Fibroblast of skin of abdomen (primary cell): Measurements from ENCODE around the gene EHMT2.
"Not testable (repeated sequence)": the region's sequence is repeated elsewhere in the genome, so short reads cannot be mapped to it uniquely, and the experiment has no call there.

Experiments used
- DNase-seq: peaks from one replicate; pipeline ENCODE4 v3.0.0-alpha.2; 2013

The EHMT2 gene

DNA sequence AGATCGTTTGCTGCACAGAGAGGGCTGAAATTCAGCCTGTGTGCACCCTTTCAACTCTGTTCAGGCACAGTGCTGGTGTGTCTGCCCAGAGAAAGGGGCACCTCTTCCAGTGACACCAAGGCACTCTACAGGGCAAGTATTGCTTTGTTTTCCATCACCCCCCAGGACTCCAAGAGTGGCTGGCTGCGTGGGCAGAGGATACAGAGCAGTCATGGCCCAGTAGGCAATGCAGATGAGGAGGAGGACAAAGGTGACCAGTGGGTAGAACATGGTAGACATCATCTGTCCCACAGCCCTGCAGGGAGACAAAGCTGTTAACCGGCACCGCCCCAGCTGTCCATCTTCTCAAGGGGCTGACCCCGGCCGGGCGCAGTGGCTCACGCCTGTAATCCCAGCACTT, 28.2 kb downstream of the EHMT2 start:
- DNase-seq: no peak

DNA sequence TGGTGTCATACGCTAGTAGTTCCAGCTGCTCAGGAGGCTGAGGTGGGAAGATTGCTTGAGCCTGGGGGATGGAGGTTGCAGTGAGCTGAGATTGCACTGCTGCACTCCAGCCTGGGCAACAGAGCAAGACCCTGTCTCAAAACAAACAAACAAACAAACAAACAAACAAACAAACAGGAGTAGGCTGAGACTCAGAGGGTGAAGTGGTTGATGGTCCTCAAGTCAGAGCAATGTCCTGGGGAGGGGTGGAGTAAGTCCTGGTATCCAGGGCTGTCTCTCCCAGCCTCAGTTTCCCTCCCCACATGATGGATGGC, 28.9 kb downstream of the EHMT2 start:
- DNase-seq: not testable (repeated sequence)

DNA sequence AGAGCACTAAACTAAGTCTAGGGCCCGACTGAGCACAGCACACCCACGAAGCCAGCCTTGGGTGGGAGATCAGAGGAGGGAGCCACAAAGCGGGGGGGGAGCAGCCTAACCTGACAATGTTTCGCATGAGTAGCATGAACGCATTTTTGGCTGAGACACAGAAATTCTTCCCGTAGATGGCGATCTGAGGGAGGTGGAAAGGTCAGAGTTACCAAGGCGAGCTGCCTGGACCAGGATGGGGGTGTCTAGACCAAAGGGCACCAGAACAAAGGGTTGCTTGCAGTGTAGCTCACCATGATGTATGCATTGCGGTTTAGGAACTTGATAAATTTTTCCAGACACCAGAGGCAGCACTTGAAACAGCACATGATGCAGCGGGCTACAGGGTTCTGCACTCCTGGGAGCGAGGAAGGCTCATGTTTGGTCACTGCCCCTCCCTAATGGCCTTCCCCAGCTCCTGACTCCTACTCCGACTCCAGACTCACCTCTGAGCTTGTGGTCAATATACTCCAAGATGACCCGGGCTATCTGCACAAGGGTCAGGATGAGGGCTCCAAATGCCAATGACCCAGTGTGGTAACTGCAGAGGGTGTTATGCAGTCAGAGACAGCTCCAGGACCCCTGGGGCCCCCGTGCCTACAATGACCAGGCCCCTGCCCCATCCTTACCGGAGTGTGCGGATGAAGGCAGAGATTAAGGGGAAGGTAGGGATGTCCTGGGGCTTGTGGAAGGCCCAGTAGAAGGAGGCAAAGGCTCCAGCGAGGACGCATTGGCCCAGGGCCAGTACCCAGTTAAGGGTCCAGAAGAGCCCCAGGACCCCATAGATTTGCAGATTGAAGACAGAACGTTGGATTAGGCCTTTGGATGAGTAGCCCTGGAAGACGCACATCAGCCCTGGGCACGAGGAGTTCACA, 32.0 kb downstream of the EHMT2 start:
- DNase-seq: no peak

DNA sequence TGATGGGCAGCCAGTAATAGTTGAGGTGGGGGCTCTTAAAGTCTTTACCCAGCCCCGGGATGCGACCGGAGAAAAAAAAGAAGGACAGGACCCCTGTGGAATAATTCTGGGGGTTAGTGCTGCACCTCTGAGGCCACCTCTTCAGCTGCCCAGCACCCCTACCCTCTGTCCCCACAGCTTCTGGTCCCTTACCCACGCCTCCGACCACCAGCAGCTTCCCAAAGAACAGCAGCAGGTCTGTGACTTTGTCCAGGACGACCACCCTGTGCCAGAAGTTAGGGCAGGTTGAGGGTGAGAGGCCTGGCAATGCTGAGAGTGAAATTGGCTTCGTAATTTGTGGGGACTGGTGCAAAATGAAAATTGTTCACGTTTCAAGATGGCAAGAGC, 32.7 kb downstream of the EHMT2 start:
- no peak for DNase-seq

DNA sequence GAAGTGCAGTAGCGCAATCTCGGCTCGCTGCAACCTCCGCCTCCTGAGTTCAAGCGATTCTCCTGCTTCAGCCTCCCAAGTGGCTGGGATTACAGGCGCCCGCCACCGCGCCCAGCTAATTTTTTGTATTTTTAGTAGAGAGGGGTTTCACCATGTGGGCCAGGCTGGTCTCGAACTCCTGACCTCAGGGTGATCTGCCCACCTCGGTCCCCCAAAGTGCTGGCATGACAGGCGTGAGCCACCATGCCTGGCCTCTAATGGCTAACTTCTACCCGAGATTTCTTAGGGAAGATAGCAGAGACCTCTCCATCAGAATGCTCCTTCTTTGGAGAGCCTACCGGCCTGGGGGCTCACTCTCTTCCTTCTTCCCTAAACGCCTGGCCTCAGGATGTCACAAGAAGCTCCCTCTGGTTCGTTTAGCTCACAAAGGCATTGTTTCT, 33.4 kb downstream of the EHMT2 start:
- not testable (repeated sequence) for DNase-seq

DNA sequence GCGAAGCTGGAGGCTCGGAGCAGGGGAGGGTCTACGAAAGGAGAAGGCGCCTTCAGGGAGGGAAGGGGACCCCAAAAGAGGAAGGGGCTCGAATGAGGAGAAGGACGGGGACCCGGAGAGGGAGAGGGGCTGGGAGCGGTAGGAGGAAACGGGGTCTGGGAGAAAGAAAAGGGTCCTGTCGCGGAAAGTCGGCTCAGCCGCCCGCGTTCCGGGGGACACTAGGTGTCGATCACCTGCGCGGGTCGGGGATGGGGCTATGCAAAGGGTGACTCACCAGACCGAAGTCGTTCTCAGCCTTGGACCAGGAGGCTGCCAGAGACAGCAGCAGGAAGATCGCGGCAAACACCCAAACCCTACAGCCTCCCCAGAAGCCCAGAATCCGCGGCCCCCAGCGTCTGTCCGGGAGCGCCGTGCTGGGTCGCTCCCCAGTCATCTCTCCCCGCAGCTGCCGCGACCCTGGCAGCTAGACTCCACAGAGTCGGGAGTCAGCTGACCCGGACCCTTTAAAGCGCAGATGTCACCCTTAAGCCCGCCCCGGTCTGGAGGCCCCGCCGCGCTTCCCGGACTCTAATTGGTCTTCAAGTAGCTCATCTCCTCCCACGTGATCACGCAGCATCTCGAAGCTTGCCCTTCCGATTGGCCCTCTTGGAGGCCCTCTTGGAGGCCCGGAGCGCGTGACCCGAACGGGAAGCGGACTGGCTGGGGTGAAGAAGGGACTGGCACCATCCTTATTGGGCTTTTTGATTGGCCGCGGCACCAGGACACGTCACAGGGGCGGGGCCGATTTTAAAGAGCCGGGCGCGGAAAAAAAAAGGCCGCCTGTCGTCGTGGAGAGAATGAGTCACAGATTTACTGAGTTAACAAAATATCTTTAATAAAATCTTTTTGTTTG, 34.9 kb downstream of the EHMT2 start, which contains the start of gene NEU1:
TSS of gene NEU1 (minus strand) at position 478 of the 892 bp plus-strand sequence. CDS start at position 433, 45 bp downstream.
- DNase-seq: peak; percentile 100

DNA sequence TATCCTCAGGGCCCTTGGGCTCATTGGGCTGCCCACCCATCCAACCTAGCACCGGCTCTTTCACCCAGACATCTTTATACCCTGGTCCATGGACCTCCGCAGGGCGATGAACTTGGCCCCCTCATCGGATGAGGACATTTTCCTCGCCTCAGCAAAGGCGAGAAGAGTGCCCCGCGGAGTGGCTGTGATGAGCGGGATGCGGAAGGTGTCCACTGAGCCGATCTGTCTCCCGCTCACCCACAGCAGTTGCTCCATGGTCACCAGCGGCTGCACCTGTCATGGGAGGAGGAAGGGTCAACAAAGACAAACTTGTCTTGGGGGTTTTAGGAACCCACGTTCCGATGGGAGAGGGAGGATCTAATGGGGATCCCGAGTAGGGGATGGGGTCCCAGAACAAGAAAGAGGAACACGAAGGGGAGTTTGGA, 35.6 kb downstream of the EHMT2 start:
- no peak for DNase-seq

DNA sequence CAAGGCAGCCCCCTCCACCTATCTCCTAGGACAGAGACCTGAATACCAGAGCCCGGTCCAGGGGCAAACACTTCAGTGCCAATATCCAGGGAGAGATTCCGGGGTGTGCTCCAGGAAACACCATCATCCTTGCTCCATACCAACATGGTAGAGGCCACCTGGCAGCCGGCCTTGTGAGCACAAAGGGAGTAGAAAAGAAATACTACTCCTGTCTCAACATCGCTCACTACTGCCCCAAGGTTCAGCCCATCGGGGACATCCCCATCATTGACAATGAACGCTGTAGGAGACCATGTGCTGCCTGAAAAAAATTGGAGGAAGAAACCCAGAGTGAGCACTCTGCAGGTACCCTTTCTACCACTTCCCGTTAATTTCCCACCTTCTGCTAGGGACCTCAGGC, 36.3 kb downstream of the EHMT2 start:
- DNase-seq: no peak

DNA sequence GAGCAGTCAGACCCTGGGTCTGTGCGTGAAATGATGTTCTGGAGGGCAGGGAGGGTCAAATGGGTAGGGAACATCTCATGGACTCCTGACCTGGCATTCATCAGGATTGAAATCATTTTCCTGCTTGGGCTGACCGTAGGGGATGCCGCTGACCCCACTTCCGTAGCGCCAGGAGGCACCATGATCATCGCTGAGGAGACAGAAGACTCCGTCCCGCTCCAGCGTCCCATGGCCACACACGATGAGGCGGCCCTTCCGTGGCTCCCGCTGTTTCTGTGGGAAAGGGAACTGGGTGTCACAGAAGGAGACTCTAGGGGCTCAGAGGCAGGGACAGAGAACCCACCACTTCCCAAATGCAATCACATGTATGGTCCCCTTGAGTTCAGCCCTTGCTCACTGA, 37.1 kb downstream of the EHMT2 start:
- no peak for DNase-seq

DNA sequence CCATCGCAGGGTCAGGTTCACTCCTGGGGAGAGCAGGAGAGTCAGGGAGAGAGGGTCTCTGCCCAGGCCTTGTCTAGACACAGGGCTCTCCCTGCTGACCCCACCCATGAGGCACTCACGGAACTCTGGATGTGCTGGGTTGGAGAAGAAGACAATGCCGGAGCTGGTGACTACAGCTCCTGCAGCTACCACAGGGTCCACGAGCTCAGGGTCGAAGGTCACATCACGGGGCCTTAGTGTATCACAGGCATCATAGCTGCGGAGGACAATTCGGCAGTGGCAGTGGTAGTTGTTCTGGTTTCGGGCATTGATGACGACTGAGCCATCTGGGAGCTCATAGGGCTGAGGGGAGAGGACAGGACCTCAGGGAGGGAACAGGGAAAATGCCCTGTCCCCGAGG, 37.6 kb downstream of the EHMT2 start:
- no peak for DNase-seq

DNA sequence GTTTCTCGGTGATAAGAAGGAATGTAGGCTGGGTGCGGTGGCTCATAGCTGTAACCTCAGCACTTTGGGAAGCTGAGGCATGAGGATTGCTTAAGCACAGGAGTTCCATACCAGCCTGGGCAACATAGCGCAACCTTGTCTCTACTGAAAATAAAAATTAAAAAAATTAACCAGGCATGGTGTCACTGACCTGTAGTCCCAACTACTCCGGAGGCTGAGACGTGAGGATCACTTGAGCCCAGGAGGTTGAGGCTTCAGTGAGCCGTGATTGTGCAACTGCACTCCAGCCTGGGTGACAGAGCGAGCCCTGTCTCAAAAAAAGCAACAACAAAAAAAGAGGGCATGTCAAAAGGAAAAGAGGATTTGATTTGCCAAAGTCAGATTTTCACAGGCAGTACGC, 38.8 kb downstream of the EHMT2 start:
- no peak for DNase-seq

DNA sequence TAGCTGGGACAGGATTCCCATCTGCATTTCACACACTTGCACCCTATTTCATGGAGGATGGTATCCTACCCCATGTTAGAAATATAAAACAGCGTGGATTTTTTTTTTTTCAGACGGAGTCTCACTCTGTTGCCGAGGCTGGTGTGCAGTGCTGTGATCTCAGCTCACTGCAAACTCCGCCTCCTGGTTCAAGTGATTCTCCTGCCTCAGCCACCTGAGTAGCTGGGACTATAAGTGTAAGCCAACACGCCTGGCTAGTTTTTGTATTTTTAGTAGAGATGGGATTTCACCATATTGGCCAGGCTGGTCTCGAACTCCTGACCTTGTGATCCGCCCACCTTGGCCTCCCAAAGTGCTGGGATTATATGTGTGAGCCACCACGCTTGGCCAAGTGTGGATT, 39.7 kb downstream of the EHMT2 start:
- DNase-seq: not testable (repeated sequence)

DNA sequence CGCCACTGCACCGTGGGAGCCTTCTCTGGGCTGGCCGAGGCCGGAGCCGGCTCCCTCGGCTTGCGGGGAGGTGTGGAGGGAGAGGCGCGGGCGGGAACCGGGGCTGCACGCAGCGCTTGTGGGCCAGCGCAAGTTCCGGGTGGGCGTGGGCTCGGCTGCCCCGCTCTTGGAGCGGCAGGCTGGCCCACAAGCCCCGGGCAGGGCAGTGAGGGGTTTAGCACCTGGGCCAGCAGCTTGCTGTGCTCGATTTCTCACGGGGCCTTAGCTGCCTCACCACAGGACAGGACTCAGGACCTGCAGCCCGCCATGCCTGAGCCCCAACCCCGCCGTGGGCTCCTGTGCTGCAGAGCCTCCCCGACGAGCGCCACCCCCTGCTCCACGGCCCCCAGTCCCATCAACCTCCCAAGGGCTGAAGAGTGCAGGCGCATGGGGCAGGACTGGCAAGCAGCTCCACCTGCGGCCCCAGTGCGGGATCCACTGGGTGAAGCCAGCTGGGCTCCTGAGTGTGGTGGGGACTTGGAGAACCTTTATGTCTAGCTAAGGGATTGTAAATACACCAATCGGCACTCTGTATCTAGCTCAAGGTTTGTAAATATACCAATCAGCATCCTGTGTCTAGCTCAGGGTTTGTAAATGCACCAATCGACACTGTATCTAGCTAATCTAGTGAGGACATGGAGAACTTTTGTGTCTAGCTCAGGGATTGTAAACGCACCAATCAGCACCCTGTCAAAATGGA, 45.3 kb downstream of the EHMT2 start:
- DNase-seq: not testable (repeated sequence)

DNA sequence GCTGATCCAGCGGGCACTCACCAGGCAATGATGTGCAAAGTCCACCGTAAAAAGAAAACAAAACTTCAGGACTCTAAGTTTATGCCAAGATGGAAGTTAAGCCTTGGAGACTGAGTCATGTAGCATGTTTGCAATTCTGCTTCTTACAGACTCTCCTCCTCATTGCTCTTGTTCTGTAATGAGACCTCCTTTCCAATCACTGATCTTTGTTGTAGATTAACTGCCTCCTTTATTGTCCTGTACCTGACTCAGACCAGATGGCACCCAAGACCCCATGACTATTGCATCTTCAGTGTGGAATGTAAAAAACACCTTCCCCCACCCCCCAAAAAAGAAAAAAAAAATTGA, 46.0 kb downstream of the EHMT2 start:
- no peak for DNase-seq

DNA sequence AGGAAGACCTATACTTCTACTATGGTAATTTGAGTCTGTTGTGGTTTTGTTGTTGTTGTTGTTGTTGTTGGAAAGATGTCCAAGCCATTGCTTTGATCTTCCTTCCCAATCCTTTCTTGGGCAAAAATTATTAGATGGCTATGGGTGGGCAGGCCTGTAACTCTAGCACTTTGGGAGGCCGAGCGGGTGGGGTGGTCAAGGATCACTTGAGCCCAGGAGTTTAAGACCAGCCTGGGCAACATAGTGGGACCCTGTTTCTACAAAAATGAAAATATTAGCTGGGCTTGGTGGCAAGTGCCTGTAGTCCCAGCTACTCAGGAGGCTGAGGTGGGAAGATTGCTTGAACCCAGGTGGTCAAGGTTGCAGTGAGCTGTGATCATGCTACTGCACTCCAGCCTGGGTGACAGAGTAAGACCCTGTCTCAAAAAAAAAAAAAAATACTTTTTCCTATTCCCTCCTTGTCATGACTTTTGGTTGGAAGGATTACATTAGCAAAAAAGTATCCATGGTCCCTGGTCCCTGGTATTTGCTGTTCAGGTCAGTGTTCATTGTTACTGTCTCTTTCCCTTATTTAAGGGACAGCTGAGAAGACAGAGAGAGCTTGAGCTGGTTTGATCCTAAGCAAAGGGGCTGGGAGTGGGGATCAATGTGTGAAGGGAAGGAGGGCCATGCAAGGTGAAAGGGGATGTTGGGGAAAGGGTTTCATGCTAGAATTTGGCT, 46.6 kb downstream of the EHMT2 start:
- no peak for DNase-seq

DNA sequence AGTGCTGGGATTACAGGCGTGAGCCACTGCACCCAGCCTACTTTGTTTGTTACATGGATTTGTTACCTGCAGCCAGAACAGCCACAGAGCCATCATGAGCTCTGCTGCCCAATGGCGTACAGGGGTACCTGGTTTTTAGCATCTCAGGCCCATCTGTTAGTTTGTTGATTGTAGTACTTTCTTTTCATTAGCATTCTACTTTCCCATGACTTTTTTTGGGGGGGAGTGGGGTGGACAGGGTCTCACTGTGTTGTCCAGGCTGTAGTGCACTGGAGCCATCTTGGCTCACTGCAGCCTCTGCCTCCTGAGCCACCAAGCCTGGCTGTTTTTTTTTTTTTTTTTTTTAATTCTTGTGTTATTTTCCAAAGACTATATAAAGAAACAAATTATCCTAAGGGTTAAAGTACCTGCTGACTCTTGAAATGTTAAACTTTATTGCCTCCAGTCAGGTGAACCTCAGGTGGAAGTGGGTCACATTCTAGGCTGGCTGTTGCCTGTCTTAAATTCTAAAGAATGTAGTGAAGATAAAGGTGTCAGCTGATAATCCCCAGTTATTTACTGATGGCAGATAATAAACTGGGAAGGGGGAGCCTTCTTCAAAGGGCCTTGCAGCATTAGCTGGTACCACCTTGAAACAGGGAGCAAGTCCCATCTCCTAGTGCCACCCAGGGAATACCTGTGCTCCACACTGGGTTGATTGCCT, 50.1 kb downstream of the EHMT2 start:
- DNase-seq: no peak

DNA sequence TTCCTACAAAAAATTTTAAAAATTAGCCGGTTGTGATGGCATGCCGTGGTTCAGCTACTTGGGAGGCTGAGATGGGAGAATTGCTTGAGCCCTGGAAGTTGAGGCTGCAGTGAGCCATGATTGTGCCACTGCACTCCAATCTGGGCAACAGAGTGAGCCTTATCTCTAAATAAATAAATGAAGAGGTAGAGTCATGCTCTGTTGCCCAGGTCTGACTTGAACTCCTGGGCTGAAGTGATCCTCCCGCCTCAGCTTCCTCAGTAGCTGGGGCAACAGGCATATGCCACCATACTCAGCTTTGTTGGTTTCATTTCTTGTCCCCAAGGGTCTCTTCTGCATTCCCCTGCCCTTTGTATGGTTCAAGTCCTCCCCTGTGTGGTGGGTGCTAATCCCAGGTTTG, 53.0 kb downstream of the EHMT2 start:
- no peak for DNase-seq

DNA sequence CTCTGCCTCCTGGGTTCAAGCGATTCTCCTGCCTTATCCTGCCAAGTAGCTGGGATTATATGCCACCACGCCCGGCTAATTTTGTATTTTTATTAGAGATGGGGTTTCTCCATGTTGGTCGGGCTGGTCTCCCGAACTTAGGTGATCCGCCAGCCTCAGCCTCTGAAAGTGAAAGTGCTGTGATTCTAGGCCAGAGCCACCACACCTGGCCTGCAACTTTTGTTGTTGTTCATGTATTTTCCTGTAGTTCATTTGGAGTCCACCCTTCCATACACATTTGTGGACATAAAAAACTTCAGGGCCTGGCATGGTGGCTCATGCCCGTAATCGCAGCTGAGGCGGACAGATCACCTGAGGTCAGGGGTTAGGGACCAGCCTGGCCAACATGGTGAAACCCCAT, 55.4 kb downstream of the EHMT2 start:
- no peak for DNase-seq

DNA sequence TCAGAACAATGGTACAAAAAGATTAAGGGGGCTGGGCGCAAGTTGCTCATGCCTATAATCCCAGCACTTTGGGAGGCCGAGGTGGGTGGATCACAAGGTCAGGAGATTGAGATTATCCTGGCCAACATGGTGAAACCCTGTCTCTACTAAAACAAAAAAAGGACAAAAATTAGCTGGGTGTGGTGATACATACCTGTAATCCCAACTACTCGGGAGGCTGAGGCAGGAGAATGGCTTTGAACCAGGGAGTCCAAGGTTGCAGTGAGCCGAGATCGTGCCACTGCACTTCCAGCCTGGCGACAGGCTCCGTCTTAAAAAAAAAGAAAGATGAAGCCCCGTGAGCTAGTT, 57.7 kb downstream of the EHMT2 start:
- DNase-seq: not testable (repeated sequence)

DNA sequence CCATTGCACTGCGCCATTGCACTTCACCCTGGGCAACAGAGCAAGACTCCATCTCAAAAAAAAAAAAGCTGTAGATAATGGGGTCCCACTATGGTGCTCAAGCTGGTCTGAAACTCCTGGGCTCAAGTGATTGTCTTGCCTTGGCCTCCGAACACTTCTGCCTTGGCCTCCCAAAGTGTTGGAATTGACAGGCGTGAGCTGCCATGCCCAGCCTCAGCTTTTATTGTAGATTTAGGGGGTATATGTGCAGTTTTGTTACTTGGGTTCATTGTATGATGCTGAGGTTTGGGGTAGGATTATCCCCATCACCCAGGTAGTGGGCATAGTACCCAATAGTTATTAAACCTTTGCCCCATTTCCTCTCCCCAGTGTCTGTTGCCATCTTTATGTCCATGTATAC, 58.5 kb downstream of the EHMT2 start:
- no peak for DNase-seq

DNA sequence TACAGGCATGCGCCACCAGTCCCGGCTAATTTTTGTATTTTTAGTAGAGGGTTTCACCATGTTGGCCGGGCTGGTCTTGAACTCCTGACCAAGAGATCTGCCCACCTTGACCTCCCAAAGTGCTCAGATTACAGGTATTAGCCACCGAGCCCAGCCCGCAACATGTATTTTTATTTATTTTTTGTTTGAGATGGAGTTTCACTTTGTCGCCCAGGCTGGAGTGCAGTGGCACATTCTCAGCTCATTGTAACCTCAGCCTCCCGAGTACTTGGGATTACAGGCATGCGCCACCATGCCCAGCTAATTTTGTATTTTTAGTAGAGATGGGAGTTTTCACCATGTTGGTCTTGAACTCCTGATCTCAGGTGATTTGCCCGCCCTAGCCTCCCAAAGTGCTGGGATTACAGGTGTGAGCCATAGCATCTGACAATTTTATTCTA, 59.4 kb downstream of the EHMT2 start:
- not testable (repeated sequence) for DNase-seq
